Measurements from ENCODE around the gene ARL10.

ARL10 gene

GRCh38 chr5:176416965-176417364 is 51.7 kb downstream of the ARL10 start:
- 0 out of 2 replicates have a peak overlapping the region, but pooled peaks have one; percentile 0 for H3K27ac ChIP-seq
- H3K27me3 ChIP-seq (ENCODE audit: insufficient read depth, low read depth, severe bottlenecking): no peaks in the 10 kb centered on the region
- H3K9me3 ChIP-seq (ENCODE audit: severe bottlenecking): peaks cover 3% of the 10 kb centered on the region
- DNase-seq: peak; percentile 58
- no peak for TF ChIP-seq CTCF (IDR thresholded peaks at IDR 0.05; ENCODE audit: low read depth, low read length)
- peak overlapping the region; percentile 43 for H3K4me3 ChIP-seq (ENCODE audit: low read depth, low read length)
- no peaks in the 10 kb centered on the region for H3K36me3 ChIP-seq

GRCh38 chr5:176418251-176418650 is 53.0 kb downstream of the ARL10 start:
- no peak for TF ChIP-seq CTCF (IDR thresholded peaks at IDR 0.05; ENCODE audit: low read depth, low read length)
- Histone ChIP-seq H3K36me3 (no peaks in the 10 kb centered on the region), H3K27ac (no peak overlapping the region), H3K4me3 (ENCODE audit: low read depth, low read length) (no peak overlapping the region), H3K27me3 (ENCODE audit: insufficient read depth, low read depth, severe bottlenecking) (no peaks in the 10 kb centered on the region), H3K9me3 (ENCODE audit: severe bottlenecking) (peaks cover 3% of the 10 kb centered on the region)
- no peak for DNase-seq

GRCh38 chr5:176420086-176420485 is 54.8 kb downstream of the ARL10 start:
- Histone ChIP-seq H3K27ac (no peak overlapping the region), H3K27me3 (ENCODE audit: insufficient read depth, low read depth, severe bottlenecking) (no peaks in the 10 kb centered on the region), H3K9me3 (ENCODE audit: severe bottlenecking) (peaks cover 3% of the 10 kb centered on the region), H3K4me3 (ENCODE audit: low read depth, low read length) (no peak overlapping the region), H3K36me3 (no peaks in the 10 kb centered on the region)
- no peak for TF ChIP-seq CTCF (IDR thresholded peaks at IDR 0.05; ENCODE audit: low read depth, low read length)
- DNase-seq: no peak

- Histone ChIP-seq H3K27me3 (ENCODE audit: insufficient read depth, low read depth, severe bottlenecking) (no peaks in the 10 kb centered on the region), H3K36me3 (no peaks in the 10 kb centered on the region), H3K9me3 (ENCODE audit: severe bottlenecking) (peaks cover 3% of the 10 kb centered on the region), H3K4me3 (ENCODE audit: low read depth, low read length) (no peak overlapping the region), H3K27ac (no peak overlapping the region)
- no peak for DNase-seq
- TF ChIP-seq CTCF (IDR thresholded peaks at IDR 0.05; ENCODE audit: low read depth, low read length): no peak
Observed at GRCh38 chr5:176420972-176421544, 55.8 kb downstream of the ARL10 start.

- TF ChIP-seq CTCF (IDR thresholded peaks at IDR 0.05; ENCODE audit: low read depth, low read length): no peak
- no peaks in the 10 kb centered on the region for H3K27me3 ChIP-seq (ENCODE audit: insufficient read depth, low read depth, severe bottlenecking)
- no peak overlapping the region for H3K27ac ChIP-seq
- no peak for DNase-seq
- peaks cover 3% of the 10 kb centered on the region for H3K9me3 ChIP-seq (ENCODE audit: severe bottlenecking)
- H3K4me3 ChIP-seq (ENCODE audit: low read depth, low read length): no peak overlapping the region
- H3K36me3 ChIP-seq: no peaks in the 10 kb centered on the region
Observed at GRCh38 chr5:176424181-176424580, 58.9 kb downstream of the ARL10 start.

GRCh38 chr5:176425138-176425537 is 59.9 kb downstream of the ARL10 start:
- no peaks in the 10 kb centered on the region for H3K36me3 ChIP-seq
- no peak for TF ChIP-seq CTCF (IDR thresholded peaks at IDR 0.05; ENCODE audit: low read depth, low read length)
- H3K4me3 ChIP-seq (ENCODE audit: low read depth, low read length): no peak overlapping the region
- no peak overlapping the region for H3K27ac ChIP-seq
- H3K27me3 ChIP-seq (ENCODE audit: insufficient read depth, low read depth, severe bottlenecking): no peaks in the 10 kb centered on the region
- peaks cover 3% of the 10 kb centered on the region for H3K9me3 ChIP-seq (ENCODE audit: severe bottlenecking)
- no peak for DNase-seq
